Activated CD4-positive, alpha-beta T cell treated with anti-CD3 and anti-CD28 coated beads for 24 hours (primary cell): Measurements from ENCODE around the gene IRF2.

Experiments used
- DNase-seq, 2 donors: peaks; one replicate each; pipeline ENCODE4 v3.0.0-alpha.2; 2020; ENCODE audit warnings: low read depth in 2 of 2

The IRF2 gene

DNA sequence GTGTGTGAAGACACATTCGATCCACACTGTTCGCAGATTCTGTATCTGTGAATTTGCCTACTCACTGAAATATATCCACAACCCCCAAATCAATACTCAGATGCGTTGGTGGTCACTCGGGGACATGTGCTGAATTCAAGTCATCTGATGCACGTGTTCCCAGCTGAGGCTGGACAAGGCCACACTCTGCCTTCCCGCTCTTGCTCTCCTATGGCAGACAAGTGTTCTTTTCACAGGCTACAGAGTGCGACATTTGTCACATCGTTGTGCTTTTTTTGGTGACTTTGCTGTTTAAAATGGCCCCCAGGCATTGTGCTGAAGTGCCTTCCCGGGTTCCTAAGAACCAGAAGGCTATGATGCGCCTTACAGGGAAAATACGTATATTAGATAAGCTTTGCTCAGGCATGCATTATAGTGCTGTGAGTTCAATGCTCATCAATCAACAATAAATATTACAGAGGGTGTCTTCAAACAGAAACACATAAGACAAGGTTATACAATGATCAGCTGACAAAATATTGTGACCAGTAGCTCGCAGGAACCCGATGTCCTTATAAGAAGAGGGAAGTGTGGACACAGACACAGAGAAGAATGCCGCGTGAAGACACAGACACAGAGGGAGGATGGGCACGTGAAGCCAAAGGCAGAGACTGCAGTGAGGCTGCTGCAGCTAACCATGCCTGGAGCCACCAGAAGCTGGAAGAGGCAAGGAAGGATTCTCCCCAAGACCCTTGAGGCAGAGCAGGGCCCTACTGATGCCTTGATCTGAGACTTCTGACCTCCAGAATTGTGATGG is 42.0 kb downstream of the IRF2 start:
- DNase-seq, result no peak

DNA sequence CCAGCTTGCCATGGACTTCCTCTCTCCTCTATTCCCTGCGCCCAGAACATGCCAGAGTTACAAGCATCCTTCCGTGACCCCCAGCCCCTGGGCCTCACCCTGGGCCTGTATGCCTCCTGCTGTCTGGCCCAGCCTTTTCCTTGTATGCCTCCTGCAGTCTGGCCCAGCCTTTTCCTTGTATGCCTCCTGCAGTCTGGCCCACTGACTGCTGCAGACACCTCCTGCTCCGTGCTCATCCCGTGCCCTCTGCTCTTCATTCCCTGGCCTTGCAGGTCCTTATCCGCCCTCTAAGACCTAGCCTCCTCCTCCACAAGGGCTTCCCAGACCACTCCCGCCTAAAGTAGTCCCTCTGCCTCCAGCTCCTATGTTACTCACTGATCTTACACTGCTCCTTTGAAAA is 44.2 kb downstream of the IRF2 start:
- no peak for DNase-seq

DNA sequence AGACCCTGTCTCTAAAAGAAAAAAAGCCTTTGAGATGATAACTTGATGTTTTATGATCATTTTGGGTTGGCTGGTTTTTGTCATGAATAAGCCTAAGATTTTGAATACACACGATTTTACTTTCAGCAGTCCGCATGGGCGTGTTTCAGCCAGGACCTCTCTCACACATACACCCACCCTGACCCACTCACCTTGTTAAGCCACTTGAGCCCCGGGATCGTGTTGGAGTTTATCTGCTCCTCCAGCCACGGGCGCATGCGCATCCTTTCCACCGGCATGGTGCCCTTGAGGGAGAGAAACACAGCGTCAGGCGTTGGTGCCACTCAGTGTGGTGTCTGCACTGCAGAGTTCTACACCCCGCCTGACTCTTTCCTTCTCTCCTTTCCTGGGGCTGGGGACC is 45.6 kb downstream of the IRF2 start:
- no peak for DNase-seq

DNA sequence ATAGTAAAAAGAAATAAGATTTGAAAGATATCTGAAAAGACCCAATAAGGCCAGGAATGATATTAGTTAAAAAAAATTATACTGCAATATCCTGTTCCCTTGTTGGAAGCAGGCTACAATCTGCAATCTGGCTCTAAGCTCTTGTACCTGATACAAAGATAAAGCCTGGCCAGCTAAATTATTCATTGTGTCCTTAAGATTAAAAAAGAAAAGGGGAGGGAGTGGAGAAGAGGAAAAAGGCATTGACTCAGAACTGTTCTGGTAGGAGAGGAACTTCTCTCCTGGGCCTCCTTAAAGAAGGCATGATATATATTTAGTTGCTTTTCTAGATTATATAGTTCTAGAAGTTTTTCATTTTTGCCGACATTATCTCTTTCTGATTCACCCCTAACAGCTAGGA is 46.7 kb downstream of the IRF2 start:
- no peak for DNase-seq

DNA sequence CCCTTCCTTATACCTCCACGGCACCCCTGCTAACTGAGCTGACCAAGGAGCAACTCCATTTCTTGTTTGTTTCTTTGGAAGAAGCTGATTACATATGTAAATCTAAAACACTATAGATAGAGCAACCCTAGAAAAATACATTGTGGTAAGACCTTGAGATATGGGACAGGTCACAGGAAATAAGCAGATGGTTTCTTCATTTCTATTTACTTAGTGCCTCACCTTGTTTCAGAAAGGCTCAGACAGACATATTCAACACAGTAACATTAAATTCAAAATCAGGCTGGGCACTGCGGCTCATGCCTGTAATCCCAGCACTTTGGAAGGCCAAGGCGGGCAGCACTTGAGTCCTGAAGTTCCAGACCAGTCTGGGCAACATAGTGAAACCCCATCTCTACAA is 47.3 kb downstream of the IRF2 start:
- no peak for DNase-seq

DNA sequence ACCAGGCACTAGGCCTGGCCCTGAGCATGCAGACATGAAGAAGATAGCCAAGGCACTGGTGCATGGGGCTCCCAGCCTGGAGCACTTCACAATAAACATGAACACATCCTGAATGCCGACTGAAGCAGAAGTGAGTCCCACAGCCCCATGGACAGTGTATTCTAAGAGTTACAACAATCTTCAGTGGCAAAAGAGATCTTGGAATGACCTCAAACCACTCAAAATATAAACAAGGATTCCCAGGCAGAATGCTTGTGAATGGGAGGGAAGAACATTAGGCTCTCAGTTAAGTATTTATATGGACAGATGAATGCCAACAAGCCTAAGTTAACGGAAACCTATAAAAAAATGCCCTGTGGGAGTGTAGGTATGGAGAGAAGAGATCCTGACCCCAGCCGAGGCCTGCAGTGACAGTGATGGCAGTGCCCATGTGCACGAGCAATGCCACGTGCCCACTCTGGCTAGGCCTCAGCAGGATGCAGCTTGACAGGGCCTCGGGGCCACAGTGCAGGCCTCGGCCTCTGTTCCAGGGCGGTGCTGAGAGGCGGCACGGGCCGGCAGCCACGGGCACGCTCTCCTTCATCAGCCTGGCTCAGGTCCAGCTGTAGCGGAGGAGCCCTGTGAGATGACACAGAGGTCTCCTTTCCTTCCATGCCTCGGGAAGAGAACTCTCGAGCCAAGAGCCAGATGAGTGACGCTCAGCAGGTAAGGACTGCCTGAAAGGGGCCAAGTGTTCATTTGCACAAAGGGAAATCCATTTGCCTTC is 49.2 kb downstream of the IRF2 start:
- DNase-seq, result no peak

DNA sequence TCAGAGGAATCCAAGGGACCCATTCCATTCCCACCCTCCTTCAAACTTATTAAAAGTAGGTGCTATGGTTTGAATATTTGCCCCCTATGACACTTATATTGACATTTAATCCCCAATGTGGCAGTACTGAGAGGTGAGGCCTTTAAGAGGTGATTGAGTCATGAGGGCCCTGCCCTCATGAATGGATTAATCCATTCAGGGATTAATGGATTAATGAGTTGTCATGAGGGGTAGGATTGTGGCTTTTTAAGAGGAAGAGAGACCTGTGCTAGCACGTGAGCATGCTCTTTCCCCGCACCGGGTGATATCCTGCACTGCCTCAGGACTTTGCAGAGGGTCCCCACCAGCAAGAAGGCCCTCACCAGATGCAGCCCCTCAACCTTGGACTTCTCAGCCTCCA is 50.1 kb downstream of the IRF2 start:
- no peak for DNase-seq

DNA sequence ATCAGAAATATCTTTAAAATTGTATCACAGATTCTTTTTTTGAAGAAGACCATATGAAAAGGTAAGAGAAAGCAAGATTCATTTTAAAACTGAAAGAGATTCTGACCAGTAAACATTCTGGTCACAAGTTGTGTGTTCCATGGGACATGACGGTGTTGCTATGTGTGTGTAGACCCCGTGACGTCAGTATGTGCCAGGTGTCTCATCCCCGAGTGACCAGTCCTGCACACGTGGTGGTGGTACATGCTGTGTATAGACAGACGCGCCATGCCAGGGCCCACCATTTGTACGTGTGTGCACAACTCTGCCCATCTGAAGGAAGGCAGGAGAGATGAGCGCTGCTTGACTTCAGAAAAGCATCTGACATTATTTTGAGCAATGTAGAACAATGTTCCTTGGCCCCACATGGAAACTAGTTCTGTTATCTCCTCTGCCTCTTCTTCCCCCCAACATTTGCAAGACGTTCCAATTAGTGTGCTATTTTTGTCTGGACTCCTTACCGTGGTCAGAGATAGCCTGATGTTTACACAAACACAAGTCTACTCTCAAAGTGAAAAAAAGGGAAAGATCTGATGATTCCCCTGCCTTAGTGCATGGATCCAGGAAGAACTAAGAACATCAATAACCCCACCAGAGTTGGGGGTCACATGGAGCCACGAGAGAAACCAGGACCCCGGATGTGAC is 51.2 kb downstream of the IRF2 start:
- DNase-seq, result no peak

DNA sequence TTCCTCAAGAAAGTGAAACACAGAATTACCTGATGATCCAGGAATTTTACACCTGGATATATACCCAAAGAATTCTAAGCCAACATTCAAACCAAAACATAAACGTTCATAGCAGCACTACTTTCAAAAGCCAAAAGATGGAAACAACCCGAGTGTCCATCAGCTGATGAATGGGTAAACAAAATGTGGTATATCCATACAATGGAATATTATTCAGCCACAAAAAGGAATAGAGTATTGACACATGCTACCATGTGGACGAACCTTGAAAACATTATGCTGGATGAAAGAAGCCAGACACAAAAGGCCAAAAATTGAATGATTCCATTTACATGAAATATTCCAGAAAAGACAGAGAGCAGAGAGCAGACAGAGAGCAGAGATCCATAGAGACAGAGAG is 52.0 kb downstream of the IRF2 start:
- no peak for DNase-seq

DNA sequence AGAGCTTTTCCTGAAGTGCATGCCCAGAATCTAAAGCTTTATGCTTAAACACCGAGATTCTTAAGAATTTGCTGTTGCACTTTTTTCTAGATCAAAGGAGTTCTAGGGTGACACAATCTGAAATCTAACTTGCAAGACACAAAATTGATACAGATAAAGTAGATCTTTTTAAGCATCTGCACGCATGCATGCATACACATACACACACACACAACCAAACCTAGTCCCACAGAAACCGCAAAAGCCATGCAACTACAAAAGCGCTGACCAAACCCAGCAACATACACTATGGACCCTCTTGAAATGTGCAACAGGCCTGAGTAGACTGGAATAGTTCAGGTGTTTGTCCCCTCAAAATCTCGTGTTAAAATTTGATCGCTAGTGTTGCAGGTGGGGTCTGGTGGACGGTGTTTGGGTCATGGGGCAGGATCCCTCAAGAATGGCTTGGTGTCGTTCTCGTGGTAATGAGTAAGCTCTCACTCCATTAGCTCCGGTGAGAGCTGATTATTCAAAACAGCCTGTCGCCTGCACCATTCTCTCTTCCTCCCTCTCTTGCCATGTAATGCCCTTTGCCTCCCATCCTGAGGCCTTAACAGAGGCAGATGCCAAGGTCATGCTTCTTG is 52.7 kb downstream of the IRF2 start:
- DNase-seq, result no peak

DNA sequence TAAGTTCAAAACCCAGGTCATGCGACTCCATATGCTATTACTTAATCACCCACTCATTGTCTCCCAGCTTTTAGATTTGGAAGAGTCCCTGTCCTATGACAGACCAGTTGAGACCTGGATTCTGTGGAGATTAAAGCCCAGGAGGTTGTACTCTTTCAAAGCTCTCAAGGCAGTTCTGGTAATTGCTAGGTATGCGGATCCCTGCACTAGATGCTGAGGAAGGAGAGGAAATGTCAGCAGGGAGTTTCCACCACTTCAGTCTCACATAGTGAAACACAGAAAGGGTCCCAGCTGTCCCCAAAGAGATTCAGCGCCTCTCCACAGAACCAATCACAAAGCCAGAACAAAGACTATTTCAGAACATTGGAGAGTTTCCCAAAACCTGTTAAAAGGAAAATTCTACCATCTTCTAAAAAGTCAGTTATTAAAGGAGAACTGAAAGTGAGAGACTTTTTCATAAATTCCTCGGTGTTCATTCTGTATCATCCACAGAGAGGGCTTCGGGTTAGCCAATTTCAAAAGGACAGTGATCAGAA is 53.4 kb downstream of the IRF2 start:
- DNase-seq, result no peak

DNA sequence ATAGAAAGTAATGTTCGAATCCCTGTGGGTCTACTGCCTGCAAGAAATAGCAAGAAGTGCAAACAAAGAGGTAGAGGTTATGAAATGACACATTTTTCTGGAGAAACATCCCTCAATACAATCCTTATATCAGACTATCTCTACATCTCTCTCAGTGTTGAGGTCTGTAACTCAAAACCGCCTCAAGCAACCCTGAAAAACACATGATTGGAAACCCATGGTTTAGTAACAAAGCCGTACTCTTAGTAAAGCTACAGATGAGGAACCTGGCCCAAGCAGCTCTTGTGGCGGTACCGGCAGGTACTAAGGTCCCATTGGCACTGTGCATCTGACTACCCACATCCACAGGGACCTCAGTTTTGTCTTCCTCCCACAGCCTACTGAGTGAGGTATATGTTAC is 53.9 kb downstream of the IRF2 start:
- no peak for DNase-seq

DNA sequence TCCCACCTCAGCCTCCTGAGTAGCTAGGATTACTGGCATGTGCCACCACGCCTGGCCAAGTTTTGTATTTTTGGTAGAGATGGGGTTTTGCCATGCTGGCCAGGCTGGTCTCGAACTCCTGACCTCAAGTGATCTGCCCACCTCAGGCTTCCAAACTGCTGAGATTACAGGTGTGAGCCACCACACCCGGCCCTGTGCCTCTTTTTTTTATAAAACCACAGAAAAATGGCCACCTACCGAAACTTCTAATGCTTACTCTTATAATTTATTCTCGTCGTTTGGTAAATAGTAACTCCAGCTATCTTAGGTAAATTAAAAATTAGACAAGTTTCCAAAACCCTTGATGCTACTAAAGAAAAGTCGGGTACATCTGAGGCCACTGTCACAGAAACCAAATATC is 54.4 kb downstream of the IRF2 start:
- no peak for DNase-seq

DNA sequence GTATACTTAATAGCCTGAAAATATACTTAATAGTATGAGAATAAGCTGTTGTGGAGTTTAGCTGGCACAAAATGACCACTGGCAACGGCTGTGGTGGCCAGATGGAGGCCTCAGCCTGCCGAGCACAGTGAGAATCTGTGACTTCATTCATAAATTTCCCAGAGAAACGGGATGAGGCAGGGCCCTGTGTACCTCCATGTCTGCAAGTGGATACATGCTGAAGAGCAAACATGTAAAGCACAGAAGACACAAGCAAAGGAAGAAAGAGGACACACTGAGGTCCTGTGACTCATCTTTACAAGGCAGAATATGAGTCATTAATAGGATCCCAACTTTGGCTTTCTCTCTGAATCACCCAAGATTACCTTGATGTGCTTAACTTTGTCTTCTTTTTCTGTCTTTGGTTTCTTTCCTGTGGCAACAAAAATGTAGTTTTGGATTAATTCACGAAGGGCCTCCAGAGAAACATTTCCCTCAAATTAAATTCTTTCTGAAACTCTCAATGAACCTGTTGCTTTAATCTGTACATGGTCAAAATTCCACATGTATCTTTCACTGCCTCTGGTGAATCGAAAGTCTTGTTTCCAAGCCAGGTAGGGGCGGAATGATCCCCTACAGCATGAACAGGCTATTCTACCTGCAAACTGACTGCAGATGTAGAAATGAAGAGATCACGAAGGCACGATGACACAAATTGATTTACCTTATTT is 56.4 kb downstream of the IRF2 start:
- no peak for DNase-seq

DNA sequence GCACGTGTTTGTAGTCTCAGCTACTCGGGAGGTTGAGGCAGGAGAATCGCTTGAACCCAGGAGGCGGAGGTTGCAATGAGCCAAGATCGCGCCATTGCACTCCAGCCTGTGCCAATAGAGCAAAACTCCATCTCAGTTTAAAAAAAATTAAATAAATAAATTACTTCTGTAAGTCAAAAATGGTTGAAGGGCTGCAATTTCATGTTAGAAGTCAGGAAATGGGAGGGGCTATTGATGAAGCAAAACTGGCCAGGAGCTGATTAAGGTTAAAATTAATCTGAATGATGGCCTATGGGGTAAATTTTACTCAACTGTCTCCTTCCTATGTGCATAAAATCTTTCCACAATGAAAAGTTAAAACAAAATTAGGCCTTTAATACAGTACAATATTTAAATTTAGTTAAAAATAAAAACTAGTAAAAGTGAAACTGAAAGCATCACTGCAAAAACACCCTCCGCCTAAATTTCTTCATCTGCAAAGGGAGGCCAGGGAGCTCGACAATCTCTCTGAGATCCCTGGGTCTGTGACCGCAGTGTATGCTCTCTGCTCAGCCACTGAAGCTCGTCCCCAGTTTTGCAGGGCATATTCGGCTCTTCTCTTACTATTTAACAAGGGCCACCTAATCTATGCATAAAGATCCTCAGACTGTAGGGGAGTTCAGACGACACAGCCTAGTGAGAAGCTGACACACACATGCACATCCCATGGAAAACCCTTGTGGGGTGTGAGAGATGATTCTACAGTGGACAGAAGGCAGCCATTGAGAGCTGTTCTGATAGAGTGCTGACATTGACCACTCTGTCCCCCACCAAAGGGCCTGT is 57.2 kb downstream of the IRF2 start:
- peak in 1 of 2 donors; percentile 31 for DNase-seq

DNA sequence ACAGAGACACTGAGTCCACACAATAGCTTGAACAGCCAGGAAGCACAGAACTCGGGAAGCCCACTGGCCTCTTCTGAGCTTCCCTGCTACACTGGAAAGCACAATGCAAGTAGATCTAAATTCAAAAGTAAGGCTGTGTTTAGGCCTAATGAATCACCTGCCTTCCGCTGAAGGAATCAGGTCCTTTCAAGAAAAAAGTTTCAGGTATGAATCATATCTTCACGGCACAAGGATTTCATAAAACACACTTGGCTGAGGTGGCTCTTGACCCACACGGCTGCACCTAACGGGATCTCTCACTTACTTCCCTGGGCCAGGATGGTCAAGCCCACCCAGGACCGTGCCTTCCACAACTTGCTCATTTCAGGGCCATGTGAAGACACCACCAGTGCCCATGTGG is 59.3 kb downstream of the IRF2 start:
- DNase-seq, result no peak

DNA sequence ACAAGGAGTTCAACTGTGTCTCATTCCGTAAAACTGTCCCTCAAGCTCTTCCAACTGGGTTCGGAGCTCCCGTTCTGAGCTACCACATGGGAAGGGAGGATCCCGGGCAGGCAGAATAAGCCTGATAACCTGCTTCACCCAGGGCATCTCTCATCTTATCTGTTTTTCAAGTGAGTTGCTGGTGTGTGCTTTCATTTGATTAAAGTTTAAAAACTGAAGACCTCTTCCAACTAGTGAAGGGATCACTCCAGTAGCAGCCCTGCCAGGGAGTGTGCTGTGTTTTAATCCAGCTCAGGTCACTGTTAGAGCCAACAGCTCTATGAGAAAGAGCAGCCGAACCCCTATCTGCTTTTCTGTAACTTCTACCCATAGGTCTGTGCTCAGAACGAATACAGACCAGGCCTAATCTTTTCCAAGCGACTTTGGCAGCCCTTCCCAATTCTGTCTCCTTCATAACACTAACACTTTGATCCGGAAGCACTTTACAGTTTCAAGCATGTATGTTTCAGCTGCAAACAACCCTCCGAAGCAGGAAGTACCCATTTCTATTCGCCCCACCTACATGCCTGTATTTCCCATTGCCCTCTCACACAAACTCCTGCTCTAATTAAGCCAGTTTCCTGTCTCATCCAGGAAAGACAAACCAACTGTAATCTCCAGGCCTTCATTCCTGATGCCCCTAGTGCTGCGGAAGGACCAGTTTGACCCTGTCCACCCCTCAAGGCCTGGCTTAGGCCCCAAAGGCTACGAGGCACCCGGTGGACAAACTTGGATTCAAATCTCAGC is 60.9 kb downstream of the IRF2 start:
- no peak for DNase-seq

DNA sequence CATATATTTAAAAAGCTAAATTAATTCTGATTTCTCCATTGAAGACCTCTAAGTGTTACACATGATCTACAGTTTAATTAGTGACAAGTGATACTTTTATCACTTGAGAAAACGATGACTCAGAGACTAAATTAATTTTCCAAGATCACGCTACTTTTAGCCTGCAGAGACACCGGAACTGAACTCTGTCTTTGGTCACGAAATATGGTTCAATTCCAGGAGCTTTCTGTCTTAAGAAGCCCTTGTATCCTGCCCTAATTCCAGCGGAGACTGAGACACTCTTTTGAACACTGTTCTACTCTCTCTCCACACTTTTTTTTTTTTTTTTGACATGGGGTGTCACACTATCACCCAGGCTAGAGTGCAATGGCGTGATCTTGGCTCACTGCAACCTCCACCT is 63.6 kb downstream of the IRF2 start:
- no peak for DNase-seq

DNA sequence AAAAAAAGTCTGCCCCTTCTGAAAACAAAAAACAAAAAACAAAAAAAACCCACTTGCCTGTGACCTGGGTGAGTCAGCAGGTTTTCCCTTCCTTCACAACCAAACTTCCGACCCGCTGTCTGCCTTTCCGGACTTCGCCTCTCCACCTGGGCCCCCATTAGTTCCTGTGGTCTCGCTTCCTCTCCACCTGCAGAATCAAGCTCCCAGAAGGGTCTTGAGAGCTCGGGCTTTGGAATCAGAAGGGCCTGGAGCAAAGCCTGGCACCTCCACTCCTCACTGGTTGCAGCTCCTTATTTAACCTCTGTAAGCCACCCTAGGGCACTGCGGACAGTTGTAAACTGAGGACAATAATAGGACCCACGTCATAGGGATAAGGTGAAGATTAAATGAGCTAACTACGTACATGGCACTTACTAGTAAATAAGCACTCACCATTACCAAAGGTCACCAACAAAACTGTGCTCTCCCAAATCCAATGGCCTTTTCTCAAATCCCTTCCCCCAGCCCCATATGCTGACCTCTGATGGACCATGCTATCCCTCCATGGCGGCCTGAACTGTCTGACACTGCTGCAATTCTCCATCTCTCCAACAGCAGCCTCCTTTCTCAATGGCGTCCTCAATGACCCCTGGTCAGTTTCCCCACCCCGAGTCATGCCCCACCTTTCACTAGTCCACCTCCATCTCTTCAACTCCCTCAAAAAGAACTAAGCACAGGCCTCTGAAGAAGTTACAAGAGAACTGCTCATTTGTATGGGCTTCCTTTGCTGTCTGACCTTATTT is 64.2 kb downstream of the IRF2 start:
- DNase-seq, result no peak
